Islet precursor cell (in vitro differentiated cells): Measurements from ENCODE around the gene KXD1.

Experiments
- DNase-seq: peaks from one replicate; pipeline ENCODE4 v3.0.0-alpha.2; 2018

Gene KXD1

GRCh38 chr19:18603958-18604819 lies 46.5 kb downstream of the KXD1 start:
- no peak for DNase-seq

DNA sequence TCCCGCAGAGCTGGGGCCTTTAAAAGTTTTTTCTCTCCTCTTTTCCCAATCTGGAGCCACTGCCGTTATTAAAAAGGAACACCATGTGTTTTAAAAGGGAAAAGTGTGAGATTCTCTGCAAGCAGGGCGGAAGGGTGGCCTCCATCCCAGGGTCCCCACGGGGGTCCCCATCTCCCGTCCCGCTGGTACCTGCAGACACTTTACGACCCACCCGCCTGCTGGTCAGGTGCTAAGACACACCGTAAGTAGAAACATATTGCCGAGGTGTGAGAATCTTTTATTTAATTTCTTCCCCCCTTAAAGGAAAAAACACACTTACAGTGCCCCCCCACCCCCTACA lies 47.1 kb downstream of the KXD1 start:
- DNase-seq = no peak

GRCh38 chr19:18605196-18605545 lies 47.5 kb downstream of the KXD1 start:
- no peak for DNase-seq

DNA sequence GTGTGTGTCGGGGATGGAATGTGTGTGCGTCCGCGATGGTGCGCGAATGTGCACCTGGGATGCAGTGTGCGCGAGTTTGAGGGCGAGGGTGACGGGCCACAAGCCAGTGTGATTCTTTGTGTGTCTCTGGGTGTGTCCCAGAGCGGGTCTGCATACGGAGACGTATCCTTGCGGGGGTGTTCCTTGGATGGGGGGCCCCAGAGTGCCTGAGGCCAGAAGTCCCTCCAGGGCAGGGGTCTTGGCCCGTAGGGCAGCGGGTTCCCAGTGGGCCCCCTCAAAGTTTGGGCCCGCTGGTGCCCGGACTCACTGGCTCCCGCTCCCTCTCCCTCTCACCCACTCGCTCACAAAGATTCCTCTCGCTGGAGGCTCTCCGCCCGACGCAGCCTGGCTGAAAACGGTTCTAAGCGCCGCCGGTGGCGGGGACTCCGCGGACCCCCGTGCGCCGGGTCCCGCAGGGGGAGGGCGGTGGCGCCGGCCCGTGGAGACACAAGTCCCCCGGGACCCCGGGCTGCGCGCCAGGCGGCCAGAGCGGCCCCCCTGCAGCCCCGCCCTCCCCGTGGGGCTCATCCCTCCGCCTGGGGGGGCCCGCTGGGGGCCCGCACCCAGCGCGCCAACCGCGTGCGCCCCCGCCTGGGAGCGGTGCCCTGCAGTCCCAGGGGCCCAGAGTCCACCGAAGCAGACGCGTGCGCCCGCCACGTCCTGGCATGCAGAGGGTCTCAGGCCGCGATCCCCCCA lies 48.0 kb downstream of the KXD1 start:
- DNase-seq = no peak

GRCh38 chr19:18606281-18607225 lies 48.9 kb downstream of the KXD1 start, which contains the start of gene CRLF1:
TSS of gene CRLF1 (minus strand) at chr19:18606799. CDS start at chr19:18606656, 143 bp downstream.
- no peak for DNase-seq

DNA sequence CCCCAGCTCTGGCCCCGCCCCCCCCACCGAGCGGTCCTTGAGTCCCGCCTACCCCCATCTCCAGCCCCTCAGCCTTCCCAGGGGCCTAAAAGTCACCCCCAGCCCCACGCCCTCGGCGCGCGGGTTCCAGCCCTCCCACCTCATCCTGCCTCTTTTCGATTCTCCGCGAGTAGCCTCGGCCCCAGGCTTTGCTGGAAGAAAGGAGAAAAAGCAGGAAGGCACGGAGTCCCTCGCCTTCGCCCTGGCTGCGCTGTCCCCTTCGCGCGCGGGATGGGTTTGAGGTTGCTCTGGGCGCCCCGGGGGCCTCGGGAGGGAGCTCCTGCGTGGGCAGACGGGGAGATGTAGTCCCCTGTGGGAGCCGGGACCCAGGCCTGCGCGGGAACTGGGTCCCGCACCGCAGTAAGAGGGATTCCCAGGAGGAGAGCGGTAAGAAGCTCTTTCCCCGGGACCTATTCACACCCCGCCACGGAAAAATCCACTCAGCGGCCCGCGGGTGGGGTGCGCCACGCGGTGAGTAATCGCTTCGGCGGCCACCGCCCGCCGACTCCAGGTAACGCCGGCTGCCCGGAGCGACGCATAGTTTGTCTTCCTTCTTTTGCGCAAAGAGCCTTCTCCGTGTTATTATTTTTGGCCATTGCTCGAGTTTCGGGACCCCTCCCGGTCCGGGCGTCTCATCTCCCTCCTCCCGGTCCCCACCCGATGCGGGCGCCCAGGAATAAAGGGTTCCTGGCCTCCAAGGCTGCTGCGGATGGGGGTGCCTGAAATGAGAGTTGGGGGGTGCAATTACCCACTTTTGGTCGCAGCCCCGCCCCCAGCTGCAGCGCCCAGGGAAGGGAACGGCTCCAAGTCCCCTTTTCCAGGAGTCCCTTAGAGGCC lies 49.8 kb downstream of the KXD1 start:
- DNase-seq = no peak

DNA sequence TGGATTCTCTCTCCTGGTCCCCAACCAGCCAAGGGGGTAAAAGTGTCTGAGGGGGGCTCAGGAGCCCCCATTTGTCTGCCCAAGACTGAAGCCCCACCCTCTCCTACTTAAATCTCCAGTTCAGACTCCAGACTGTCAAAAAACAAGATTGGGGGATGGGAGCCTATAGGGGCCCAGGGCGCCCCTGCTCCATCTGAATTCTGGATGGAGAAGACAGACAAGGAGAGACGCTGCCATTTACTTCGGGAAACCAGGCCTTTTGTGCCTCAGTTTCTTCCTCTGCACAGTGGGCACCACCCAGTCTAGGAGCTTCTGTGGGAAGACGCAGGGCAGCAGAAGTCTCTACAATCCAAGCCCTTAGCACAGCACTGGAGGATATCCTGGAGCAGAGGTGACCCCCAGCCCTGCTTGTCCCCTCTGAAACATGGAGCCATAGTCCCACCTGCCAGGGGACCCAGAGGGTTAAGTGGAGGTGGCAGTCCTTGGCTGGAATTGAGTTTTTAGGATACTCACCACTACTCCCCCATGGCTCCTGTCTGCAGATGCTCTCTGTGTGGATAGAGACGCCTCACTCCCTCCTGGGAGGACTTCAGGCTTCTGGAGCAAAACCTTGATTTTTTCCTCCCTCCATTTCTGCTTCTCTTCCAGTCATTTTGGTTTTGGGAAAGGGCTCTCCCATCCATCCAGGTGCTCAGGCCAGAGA lies 50.6 kb downstream of the KXD1 start:
- DNase-seq = no peak

DNA sequence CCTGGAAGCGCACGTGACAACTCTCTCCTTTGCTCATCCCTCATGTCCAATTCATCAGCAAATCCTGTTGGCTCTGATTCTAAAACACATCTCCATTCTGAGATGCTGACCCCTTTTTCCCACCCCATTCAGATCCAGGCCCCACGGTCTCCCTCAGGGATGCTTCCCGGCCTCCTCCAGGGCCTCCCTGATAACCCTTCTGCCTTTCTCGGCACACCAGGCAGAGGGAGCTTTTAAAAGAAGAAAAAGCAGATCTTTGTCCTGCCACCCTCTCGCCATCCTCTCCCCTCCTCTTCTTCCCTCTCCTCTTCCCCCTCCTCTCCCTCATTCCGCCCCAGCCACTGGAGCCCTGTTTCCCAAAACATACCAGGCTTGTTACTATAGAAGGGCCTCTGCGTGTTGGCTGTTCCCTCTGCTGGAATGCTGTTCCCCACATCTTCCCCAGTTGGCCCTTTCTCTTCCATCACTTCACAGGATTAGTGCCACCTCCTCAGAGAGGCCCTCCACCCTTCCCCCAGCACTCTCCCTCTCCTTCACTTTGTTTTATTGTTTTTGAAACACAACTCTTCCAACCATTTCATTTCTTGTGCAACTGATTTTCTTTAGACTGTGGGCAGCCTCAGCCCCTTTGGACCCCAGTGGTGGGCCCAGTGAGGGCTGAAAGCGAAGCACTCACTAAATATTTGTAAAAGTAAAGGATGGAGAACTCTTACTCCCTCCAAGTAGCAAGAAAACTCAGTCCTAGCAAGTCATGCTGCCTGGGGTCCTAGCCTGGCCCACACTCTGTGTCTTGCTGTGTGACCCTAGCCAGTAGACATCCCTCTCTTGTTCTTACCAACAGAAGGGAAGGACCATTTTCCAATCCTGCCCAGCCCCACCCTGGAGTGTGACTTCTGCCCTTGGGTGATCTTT lies 51.4 kb downstream of the KXD1 start:
- DNase-seq = no peak

DNA sequence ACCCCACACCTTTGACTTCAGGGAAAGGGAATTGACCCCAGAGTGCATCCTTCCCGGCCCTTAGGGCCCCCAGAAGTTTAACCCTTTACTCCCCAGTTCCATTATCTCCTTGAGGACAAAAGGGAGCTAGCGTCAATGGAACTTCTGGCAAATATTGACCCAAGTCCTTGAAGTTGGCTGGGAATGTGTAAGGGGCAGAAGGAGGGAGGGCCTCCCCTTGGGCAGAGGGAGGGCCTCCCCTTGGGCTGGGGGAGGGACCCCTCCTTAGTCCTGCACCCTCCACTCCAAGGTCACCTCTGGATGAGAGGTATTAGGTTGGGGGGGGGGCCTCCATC lies 52.0 kb downstream of the KXD1 start:
- DNase-seq = no peak

GRCh38 chr19:18610245-18610555 lies 52.5 kb downstream of the KXD1 start:
- DNase-seq = no peak

DNA sequence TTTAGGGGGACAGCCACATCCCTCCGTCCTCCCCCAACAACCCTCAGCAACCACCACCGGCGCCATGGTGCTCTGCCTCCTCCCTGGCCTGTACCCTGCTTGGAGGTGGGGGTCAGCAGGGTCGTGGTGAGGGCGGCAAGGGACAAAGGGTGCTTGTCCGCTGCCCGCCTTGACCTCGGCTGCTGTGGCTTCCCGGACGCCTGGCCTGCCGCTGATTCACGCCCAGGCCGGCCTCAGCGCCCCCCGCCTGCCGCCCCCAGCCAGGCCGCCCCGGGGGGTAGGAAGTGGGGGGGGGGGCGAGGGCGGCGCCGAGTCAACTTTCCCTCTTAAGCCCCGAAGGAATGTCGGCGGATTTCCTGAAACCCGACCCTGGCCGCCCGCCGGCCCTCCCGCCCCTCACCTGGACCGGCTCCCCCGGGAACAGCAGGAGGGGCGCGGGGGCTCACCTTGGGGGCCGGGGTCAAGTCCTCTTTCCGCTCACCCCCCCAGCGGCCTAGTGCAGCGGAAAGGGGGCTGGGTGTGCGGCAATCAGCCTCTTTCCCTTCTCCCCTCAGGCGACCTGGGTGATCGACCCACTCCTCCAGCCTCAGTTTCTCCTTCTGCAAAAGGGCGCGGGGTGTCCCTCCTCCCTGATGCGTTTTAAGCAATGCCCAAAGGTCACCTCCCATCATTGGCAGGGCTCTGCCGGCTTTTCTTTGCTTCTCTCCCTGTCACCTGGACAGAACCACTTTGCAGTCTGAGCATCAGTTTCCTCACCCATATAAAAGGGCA lies 53.1 kb downstream of the KXD1 start:
- DNase-seq = peak; percentile 72

DNA sequence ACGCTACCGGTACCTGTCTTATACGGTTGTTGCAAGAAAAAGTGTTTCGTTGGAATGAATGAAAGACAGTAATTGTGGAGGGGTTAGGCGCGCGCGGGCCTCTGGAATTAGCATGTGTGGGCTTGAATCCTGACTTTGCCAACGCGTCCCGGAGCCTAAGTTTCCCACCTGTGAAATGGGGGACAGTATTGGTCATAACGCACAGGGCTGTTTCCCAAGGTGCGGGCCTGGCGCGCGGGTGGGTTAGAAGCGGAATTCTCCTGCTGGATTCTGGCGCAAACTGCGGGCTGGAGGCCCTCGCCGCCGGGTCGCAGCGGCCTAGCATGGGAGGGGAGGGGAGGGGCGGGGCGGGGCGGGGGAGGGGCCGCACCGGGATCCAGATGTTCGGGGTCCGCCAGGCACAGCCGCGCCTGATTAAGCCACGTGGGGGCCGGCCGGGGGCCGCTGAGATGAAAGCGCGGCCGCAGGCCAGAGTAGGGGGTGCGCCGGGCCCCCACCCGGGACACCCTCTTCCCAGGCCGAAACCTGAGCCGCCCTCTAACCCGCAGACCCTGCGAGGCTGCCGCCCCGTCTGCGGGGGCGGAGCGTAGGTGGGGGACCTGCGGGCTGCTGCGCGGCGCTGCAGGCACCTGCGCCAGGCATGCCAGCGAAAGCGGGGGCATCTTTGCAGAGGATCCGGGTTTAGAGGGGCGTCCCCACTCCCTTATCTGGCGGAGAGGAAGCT lies 53.8 kb downstream of the KXD1 start:
- peak; percentile 72 for DNase-seq

DNA sequence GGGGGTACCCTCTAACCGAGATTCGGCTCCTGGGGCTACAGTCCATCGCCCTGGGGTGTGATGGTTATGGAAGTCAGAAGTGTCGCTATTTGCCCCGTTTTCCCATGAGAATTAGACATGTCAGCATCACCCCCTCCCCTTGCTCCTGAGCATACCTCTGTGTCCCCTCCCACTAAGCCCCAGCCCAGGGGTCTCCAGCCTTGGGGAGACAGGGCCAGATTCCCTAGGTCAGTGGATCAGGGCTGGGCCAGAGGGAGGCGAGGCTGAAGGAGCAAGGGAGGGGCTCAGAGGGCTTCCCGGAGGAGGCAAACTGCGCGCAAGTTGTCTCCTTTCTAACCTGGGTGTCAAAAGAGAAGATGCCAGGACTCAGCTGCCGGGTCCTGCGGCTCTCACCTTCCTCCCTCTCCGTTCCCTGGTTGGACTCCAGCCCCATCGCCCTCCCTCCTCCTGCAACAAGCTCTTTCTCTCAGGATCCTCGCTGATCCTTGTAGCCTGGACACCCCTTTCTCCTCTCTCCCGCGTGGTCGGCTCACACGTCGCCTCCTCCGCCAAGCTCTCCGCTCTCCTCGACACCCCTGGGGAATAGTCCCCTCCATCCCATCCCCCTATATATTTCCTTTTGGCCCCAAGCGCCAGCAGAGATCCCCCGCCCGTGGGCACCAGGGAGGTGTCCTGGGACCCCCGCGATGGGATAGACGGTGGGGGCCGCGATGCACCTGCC lies 54.5 kb downstream of the KXD1 start:
- DNase-seq = no peak

GRCh38 chr19:18612772-18613588 lies 55.3 kb downstream of the KXD1 start, which contains the start of gene TMEM59L:
TSS of gene TMEM59L (plus strand) at chr19:18612870. CDS start at chr19:18612959, 89 bp downstream.
- DNase-seq = no peak

DNA sequence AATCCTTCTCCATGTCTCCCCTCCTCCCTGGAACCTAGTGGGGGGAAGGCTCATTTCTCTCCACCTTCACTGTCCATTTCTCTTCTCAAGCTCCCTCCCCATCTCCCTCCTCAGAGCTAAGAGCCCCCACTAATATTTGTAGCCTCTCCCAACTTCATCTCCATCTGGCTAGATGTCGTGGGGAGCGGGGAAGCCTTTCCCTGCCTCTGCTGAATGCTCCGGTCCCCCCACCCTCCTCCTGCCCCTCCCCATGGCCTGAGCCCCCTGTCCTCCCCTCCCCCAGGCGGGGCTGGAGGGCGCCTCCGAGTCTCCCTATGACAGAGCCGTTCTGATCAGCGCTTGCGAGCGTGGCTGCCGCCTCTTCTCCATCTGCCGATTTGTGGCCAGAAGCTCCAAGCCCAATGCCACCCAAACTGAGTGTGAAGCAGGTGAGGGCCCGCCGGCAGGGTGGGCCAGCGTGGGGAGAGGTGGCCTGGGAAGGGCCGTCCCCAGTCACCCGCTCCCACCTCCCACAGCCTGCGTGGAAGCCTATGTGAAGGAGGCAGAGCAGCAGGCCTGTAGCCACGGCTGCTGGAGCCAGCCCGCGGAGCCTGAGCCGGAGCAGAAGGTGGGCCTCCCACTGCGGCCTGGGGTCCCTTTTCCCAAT lies 56.0 kb downstream of the KXD1 start:
- DNase-seq = no peak

DNA sequence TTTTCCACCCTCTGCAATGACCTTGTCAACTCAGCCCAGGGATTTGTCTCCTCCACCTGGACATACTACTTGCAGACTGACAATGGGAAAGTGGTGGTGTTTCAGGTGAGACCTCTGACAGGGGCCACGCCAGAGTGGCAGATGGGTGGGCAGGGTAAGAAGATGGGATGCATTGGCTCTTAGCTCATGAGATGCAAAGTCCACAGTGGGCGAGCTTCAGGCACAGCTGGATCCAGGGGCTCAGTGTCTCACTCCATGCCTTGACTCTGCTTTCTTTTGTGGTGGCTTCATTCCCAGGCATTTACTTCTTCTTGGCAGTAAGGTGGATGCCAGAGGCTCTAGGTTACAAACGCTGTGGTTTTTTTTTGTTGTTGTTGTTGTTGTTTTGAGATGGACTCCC lies 58.4 kb downstream of the KXD1 start:
- DNase-seq = no peak

- DNase-seq = no peak
These were observed 59.9 kb downstream of the KXD1 start for GRCh38 chr19:18617562-18617961.
